GM23338 (cell line): Measurements from ENCODE around the gene IL1R1. TPM values are rescaled to one million over a fixed set of nuclear protein-coding genes. Genes with fewer than 3 reads are reported as not detected.

Experiments used
- ATAC-seq: fragments of 200-7000 bp; cut with Tn5 transposase; 3 replicates; pipeline ENCODE4 v1.9.1; 2020
- DNase-seq: peaks from one replicate; pipeline ENCODE4 v3.0.0-alpha.2; 2015; ENCODE audit warnings: low spot score
- H2AFZ ChIP-seq: fragments of 200-600 bp; sonication (generic); 2 replicates; pipeline ENCODE4 v1.8.0; 2016; ENCODE audit warnings: antibody characterized with exemption, mild to moderate bottlenecking, moderate library complexity
- H3F3A ChIP-seq: fragments of 200-600 bp; sonication (generic); replicated peaks from 2 replicates; pipeline ENCODE4 v1.8.0; 2017; ENCODE audit warnings: antibody characterized with exemption, mixed run types, low read depth
- H3K27ac ChIP-seq: fragments of 200-600 bp; sonication (generic); 2 replicates; pipeline ENCODE4 v1.6.1; 2016; ENCODE audit warnings: low read depth
- H3K27me3 ChIP-seq: fragments of 200-600 bp; sonication (generic); 2 replicates; pipeline ENCODE4 v1.8.0; 2016; ENCODE audit warnings: mild to moderate bottlenecking, mixed run types, moderate library complexity; ENCODE audit not compliant: insufficient read depth
- H3K36me3 ChIP-seq: fragments of 200-600 bp; sonication (generic); 2 replicates; pipeline ENCODE4 v1.8.0; 2016; ENCODE audit warnings: mild to moderate bottlenecking; ENCODE audit not compliant: insufficient read depth
- H3K4me1 ChIP-seq: fragments of 200-600 bp; sonication (generic); 2 replicates; pipeline ENCODE4 v1.8.0; 2016; ENCODE audit warnings: mild to moderate bottlenecking, moderate library complexity; ENCODE audit not compliant: insufficient read depth
- H3K4me2 ChIP-seq: fragments of 200-600 bp; sonication (generic); 2 replicates; pipeline ENCODE4 v1.7.1; 2017; ENCODE audit warnings: mixed run types
- H3K4me3 ChIP-seq: fragments of 200-600 bp; sonication (generic); 2 replicates; pipeline ENCODE4 v1.6.1; 2016; ENCODE audit warnings: mixed run types
- H3K79me2 ChIP-seq: fragments of 200-600 bp; sonication (generic); replicated peaks from 2 replicates; pipeline ENCODE4 v1.8.0; 2017; ENCODE audit warnings: mild to moderate bottlenecking; ENCODE audit not compliant: insufficient read depth
- H3K9me2 ChIP-seq: fragments of 200-600 bp; sonication (generic); 2 replicates; pipeline ENCODE4 v1.8.0; 2017; ENCODE audit not compliant: insufficient read depth
- H4K20me1 ChIP-seq: fragments of 200-600 bp; sonication (generic); replicated peaks from 2 replicates; pipeline ENCODE4 v1.8.0; 2017; ENCODE audit warnings: mild to moderate bottlenecking; ENCODE audit not compliant: insufficient read depth
- H3K27ac Mint-ChIP-seq: 2 replicates; pipeline ENCODE4 v1.8.0; 2020; ENCODE audit warnings: inconsistent platforms, mild to moderate bottlenecking, moderate library complexity, mixed read lengths
- H3K27me3 Mint-ChIP-seq: 3 replicates; pipeline ENCODE4 v1.8.0; 2022; ENCODE audit warnings: low read depth, mild to moderate bottlenecking, moderate library complexity, mixed read lengths, inconsistent platforms; ENCODE audit not compliant: insufficient read depth, poor library complexity
- H3K36me3 Mint-ChIP-seq: 3 replicates; pipeline ENCODE4 v1.8.0; 2021; ENCODE audit warnings: low read depth, mild to moderate bottlenecking, inconsistent platforms, moderate library complexity, mixed read lengths
- H3K4me1 Mint-ChIP-seq: 3 replicates; pipeline ENCODE4 v1.8.0; 2020; ENCODE audit warnings: mild to moderate bottlenecking, inconsistent platforms, mixed read lengths
- H3K4me3 Mint-ChIP-seq: 3 replicates; pipeline ENCODE4 v1.8.0; 2021; ENCODE audit warnings: moderate library complexity, mild to moderate bottlenecking, inconsistent platforms, mixed read lengths
- H3K9me3 Mint-ChIP-seq: 3 replicates; pipeline ENCODE4 v1.8.0; 2020; ENCODE audit warnings: moderate library complexity, mild to moderate bottlenecking, inconsistent platforms, mixed read lengths
- JUNB ChIP-seq: IDR thresholded peaks from one replicate; pipeline ENCODE4 v1.6.1; 2016; ENCODE audit warnings: antibody characterized with exemption; ENCODE audit not compliant: unreplicated experiment
- NANOG ChIP-seq: IDR thresholded peaks from 2 replicates; pipeline ENCODE4 v1.6.1; 2016; ENCODE audit warnings: antibody characterized with exemption, borderline replicate concordance
- POLR2AphosphoS5 ChIP-seq: IDR thresholded peaks from 2 replicates; pipeline ENCODE4 v1.6.1; 2016; ENCODE audit warnings: antibody characterized with exemption, low read depth
- polyA plus RNA-seq: library from polyadenylated mRNA; unstranded; fragments of >200 nt; fragmentation: Nextera tagmentation; extraction: Ambion mirVana; gene quantifications from 2 replicates; pipeline ENCODE4 v1.2.1, GENCODE V29; 2016
- total RNA-seq: library from RNA; depleted of rRNA; stranded (reverse); fragments of >200 nt; shearing (Covaris generic); gene quantifications from 2 replicates; pipeline ENCODE4 v1.2.3, GENCODE V29; 2014
- TF ChIP-seq, protein P1 (sequence below): IDR thresholded peaks from 2 replicates; pipeline ENCODE4 v1.6.1; 2016; ENCODE audit warnings: antibody characterized with exemption
- TF ChIP-seq, protein P2 (sequence below): fragments of 250-450 bp; sonication (Bioruptor Pico); IDR thresholded peaks from 2 replicates; pipeline ENCODE4 v1.5.0; 2020; ENCODE audit warnings: mild to moderate bottlenecking, moderate library complexity

Gene IL1R1
- total and polyA plus RNA-seq, 2 experiments from 2014 or later = 0.17 TPM; not detected in 1

DNA sequence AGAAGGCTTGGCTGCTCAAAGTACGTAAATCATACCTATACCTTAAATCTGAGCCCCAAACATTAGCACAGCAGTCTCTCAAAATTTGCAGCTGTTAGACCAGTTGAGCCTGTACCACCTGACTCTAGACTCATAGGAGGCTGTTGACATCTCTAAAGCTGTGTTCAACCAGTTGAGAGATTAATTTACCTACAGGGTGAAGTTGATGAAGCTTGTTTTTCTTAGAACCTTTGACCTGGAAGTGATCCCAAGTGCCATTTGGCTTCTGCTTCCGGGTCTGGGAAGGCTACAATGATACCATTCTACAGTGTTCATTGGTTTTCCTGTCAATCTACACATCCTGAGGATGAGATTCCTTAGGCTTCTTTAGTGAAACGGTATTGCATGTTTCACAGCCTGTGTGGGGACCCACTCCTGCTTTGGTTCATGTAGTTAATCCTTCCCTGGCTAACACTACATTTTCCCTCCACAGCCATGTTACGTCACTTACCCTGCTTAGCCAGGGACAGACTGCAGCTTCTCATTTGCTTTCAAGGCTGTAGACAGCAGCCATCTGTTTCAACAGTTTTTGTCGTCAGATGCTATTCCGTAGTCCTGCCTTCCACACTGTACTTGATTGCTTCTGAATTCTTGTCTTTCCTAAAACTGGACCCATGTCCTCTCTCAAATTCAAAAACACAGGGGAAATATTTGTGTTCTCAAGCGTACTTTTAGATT lies 39.5 kb downstream of the IL1R1 start:
- no peaks in the 10 kb centered on the region for H3K36me3 ChIP-seq
- 0 out of 2 replicates have a peak, but pooled peaks cover 5% of the 10 kb centered on the region for H4K20me1 ChIP-seq
- no peak overlapping the region for H3K4me3 ChIP-seq
- DNase-seq (no peak), ATAC-seq (no peak)
- no peaks in the 10 kb centered on the region for H3K79me2 ChIP-seq
- Mint-ChIP-seq H3K9me3 (no peaks in the 10 kb centered on the region), H3K27ac (no peak overlapping the region), H3K36me3 (no peaks in the 10 kb centered on the region), H3K27me3 (peaks cover 10% of the 10 kb centered on the region), H3K4me3 (no peak overlapping the region), H3K4me1 (peaks cover 3% of the 10 kb centered on the region; the same call in 1 of the 3 replicates)
- no peaks in the 10 kb centered on the region for H3F3A ChIP-seq
- TF ChIP-seq JUNB (no peak), NANOG (no peak), POLR2AphosphoS5 (no peak)
- TF ChIP-seq, protein P1, sequence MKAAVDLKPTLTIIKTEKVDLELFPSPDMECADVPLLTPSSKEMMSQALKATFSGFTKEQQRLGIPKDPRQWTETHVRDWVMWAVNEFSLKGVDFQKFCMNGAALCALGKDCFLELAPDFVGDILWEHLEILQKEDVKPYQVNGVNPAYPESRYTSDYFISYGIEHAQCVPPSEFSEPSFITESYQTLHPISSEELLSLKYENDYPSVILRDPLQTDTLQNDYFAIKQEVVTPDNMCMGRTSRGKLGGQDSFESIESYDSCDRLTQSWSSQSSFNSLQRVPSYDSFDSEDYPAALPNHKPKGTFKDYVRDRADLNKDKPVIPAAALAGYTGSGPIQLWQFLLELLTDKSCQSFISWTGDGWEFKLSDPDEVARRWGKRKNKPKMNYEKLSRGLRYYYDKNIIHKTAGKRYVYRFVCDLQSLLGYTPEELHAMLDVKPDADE = no peak
- TF ChIP-seq, protein P2, sequence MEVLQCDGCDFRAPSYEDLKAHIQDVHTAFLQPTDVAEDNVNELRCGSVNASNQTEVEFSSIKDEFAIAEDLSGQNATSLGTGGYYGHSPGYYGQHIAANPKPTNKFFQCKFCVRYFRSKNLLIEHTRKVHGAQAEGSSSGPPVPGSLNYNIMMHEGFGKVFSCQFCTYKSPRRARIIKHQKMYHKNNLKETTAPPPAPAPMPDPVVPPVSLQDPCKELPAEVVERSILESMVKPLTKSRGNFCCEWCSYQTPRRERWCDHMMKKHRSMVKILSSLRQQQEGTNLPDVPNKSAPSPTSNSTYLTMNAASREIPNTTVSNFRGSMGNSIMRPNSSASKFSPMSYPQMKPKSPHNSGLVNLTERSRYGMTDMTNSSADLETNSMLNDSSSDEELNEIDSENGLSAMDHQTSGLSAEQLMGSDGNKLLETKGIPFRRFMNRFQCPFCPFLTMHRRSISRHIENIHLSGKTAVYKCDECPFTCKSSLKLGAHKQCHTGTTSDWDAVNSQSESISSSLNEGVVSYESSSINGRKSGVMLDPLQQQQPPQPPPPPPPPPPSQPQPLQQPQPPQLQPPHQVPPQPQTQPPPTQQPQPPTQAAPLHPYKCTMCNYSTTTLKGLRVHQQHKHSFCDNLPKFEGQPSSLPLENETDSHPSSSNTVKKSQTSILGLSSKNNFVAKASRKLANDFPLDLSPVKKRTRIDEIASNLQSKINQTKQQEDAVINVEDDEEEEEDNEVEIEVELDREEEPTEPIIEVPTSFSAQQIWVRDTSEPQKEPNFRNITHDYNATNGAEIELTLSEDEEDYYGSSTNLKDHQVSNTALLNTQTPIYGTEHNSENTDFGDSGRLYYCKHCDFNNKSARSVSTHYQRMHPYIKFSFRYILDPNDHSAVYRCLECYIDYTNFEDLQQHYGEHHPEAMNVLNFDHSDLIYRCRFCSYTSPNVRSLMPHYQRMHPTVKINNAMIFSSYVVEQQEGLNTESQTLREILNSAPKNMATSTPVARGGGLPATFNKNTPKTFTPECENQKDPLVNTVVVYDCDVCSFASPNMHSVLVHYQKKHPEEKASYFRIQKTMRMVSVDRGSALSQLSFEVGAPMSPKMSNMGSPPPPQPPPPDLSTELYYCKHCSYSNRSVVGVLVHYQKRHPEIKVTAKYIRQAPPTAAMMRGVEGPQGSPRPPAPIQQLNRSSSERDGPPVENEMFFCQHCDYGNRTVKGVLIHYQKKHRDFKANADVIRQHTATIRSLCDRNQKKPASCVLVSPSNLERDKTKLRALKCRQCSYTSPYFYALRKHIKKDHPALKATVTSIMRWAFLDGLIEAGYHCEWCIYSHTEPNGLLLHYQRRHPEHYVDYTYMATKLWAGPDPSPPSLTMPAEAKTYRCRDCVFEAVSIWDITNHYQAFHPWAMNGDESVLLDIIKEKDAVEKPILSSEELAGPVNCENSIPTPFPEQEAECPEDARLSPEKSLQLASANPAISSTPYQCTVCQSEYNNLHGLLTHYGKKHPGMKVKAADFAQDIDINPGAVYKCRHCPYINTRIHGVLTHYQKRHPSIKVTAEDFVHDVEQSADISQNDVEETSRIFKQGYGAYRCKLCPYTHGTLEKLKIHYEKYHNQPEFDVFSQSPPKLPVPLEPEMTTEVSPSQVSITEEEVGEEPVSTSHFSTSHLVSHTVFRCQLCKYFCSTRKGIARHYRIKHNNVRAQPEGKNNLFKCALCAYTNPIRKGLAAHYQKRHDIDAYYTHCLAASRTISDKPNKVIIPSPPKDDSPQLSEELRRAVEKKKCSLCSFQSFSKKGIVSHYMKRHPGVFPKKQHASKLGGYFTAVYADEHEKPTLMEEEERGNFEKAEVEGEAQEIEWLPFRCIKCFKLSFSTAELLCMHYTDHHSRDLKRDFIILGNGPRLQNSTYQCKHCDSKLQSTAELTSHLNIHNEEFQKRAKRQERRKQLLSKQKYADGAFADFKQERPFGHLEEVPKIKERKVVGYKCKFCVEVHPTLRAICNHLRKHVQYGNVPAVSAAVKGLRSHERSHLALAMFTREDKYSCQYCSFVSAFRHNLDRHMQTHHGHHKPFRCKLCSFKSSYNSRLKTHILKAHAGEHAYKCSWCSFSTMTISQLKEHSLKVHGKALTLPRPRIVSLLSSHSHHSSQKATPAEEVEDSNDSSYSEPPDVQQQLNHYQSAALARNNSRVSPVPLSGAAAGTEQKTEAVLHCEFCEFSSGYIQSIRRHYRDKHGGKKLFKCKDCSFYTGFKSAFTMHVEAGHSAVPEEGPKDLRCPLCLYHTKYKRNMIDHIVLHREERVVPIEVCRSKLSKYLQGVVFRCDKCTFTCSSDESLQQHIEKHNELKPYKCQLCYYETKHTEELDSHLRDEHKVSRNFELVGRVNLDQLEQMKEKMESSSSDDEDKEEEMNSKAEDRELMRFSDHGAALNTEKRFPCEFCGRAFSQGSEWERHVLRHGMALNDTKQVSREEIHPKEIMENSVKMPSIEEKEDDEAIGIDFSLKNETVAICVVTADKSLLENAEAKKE (CRISPR knock-in tag) = no peak
- no peaks in the 10 kb centered on the region; the same call in 1 of the 2 replicates for H3K4me1 ChIP-seq
- H3K27me3 ChIP-seq = peaks cover 18% of the 10 kb centered on the region
- no peak overlapping the region for H3K4me2 ChIP-seq
- H2AFZ ChIP-seq = no peak overlapping the region; the same call in 1 of the 2 replicates
- H3K27ac ChIP-seq = no peak overlapping the region
- no peaks in the 10 kb centered on the region for H3K9me2 ChIP-seq
